SU-DHL-6 (cell line): Measurements from ENCODE around the gene RYR2.

Experiments
- EZH2phosphoT487 ChIP-seq: fragments of 200-600 bp; sonication (generic), shearing (Covaris generic); conservative IDR thresholded peaks from 2 replicates; pipeline ENCODE4 v1.6.1; 2018; ENCODE audit warnings: mild to moderate bottlenecking, antibody characterized with exemption, low read length, moderate library complexity, mixed read lengths
- TF ChIP-seq, protein P1 (sequence below): fragments of 200-600 bp; sonication (generic); IDR thresholded peaks from one replicate; pipeline ENCODE4 v1.5.1; 2017; ENCODE audit warnings: antibody characterized with exemption, mild to moderate bottlenecking, low read length, moderate library complexity; ENCODE audit not compliant: insufficient read depth, poor library complexity, severe bottlenecking

DNA sequence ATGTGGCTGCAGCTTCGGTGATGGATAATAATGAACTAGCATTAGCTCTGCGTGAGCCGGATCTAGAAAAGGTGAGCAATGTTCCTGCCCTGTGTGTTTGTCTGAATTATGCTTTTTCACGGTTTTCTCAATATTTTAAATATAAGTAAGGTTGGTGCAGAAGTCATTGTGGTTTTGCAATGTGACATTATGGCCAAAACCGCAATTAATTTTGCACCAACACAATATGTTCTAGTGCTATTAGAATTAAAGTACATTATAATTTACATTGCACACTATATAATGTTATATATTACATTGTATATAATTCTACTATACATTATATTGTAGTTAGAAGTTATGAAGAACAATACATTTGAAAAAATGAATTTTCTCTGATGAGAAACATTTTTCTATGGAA, 592.9 kb downstream of the RYR2 start:
- TF ChIP-seq, protein P1, sequence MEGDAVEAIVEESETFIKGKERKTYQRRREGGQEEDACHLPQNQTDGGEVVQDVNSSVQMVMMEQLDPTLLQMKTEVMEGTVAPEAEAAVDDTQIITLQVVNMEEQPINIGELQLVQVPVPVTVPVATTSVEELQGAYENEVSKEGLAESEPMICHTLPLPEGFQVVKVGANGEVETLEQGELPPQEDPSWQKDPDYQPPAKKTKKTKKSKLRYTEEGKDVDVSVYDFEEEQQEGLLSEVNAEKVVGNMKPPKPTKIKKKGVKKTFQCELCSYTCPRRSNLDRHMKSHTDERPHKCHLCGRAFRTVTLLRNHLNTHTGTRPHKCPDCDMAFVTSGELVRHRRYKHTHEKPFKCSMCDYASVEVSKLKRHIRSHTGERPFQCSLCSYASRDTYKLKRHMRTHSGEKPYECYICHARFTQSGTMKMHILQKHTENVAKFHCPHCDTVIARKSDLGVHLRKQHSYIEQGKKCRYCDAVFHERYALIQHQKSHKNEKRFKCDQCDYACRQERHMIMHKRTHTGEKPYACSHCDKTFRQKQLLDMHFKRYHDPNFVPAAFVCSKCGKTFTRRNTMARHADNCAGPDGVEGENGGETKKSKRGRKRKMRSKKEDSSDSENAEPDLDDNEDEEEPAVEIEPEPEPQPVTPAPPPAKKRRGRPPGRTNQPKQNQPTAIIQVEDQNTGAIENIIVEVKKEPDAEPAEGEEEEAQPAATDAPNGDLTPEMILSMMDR: no peak
- no peak for TF ChIP-seq EZH2phosphoT487
